B cell (primary cell): ENCODE data around the gene IYD.

Experiments
- EZH2 ChIP-seq: IDR thresholded peaks from 2 replicates; pipeline ENCODE4 v1.6.1; 2012; ENCODE audit warnings: borderline replicate concordance, low read depth, mild to moderate bottlenecking, moderate library complexity, low read length; ENCODE audit not compliant: insufficient read depth, poor library complexity, severe bottlenecking
- TF ChIP-seq, protein P1 (sequence below): fragments of 200-600 bp; IDR thresholded peaks from one replicate; pipeline ENCODE4 v1.8.0; 2022; ENCODE audit warnings: antibody characterized with exemption, mild to moderate bottlenecking

DNA sequence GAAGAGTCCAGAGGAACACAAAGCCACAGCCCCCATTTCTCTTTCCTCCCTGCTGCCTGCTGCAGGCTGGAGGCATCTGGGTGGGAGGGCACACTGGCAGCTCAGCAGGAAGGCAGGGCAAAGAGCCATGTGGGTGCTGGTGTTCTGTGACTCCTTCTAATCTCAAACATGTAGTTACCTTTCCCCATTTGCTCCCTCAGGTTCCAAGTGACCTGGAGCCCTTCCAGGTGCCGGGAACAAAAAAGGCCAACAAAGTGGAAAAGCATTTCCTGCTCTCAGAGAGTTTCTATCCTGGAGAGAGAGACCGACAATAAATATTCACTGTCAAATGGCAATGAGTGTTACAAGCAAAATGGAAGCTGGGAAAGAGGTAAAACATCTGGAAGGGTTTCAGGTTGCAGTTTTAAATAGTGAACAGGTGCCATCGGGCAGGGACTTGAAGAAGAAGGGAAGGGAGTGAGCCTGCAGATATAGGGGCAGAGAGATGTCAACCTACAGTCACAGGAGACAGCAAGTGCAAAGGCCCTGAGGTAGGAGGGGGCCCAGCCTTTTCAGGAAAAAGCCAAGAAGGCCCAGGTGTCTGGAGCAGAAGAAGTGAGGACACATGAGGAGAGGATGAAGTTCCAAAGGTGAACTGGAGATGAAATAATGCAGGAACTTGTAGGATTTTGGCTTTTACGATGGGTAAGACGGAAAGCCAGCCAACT is 43.6 kb upstream of the IYD start:
- TF ChIP-seq, protein P1, sequence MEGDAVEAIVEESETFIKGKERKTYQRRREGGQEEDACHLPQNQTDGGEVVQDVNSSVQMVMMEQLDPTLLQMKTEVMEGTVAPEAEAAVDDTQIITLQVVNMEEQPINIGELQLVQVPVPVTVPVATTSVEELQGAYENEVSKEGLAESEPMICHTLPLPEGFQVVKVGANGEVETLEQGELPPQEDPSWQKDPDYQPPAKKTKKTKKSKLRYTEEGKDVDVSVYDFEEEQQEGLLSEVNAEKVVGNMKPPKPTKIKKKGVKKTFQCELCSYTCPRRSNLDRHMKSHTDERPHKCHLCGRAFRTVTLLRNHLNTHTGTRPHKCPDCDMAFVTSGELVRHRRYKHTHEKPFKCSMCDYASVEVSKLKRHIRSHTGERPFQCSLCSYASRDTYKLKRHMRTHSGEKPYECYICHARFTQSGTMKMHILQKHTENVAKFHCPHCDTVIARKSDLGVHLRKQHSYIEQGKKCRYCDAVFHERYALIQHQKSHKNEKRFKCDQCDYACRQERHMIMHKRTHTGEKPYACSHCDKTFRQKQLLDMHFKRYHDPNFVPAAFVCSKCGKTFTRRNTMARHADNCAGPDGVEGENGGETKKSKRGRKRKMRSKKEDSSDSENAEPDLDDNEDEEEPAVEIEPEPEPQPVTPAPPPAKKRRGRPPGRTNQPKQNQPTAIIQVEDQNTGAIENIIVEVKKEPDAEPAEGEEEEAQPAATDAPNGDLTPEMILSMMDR = no peak
- TF ChIP-seq EZH2 = no peak
